ENCODE data around the gene KRTAP9-6. TPM values are rescaled to one million over a fixed set of nuclear protein-coding genes. Genes with fewer than 3 reads are reported as not detected.

Gene KRTAP9-6
- total RNA-seq: not detected in 2 replicates

GRCh38 chr17:41265078-41265477 is at the start of gene KRTAP9-6:
KRTAP9-6 (plus strand) TSS chr17:41265378; CDS start chr17:41265378, 0 bp downstream.

GRCh38 chr17:41226598-41227095 is 38.5 kb upstream of the KRTAP9-6 start, which contains the start of gene KRTAP9-2:
KRTAP9-2 (plus strand) TSS chr17:41226648; CDS start chr17:41226655, 7 bp downstream.

GRCh38 chr17:41232399-41233105 is 32.6 kb upstream of the KRTAP9-6 start, which contains the start of gene KRTAP9-3:
KRTAP9-3 (plus strand) TSS chr17:41232449; CDS start chr17:41232502, 53 bp downstream.

GRCh38 chr17:41237949-41238437 is 27.2 kb upstream of the KRTAP9-6 start, which contains the start of gene KRTAP9-8:
KRTAP9-8 (plus strand) TSS chr17:41237999; CDS start chr17:41238052, 53 bp downstream.

GRCh38 chr17:41249637-41250240 is 15.4 kb upstream of the KRTAP9-6 start, which contains the start of gene KRTAP9-4:
KRTAP9-4 (plus strand) TSS chr17:41249687; CDS start chr17:41249721, 34 bp downstream.

GRCh38 chr17:41255381-41256290 is 9.5 kb upstream of the KRTAP9-6 start, which contains the start of gene KRTAP9-9:
KRTAP9-9 (plus strand) TSS chr17:41255384.

GRCh38 chr17:41275648-41276190 is 10.5 kb downstream of the KRTAP9-6 start, which contains the start of gene KRTAP9-7:
KRTAP9-7 (plus strand) TSS chr17:41275698; CDS start chr17:41275698, 0 bp downstream.

GRCh38 chr17:41301916-41302901 is 37.0 kb downstream of the KRTAP9-6 start, which contains the start of gene KRTAP29-1:
KRTAP29-1 (minus strand) TSS chr17:41302851; CDS start chr17:41302851, 0 bp downstream.

GRCh38 chr17:41308918-41309359 is 43.8 kb downstream of the KRTAP9-6 start, which contains the start of gene KRTAP16-1:
KRTAP16-1 (minus strand) TSS chr17:41309309; CDS start chr17:41309253, 56 bp downstream.

GRCh38 chr17:41315204-41315794 is 50.1 kb downstream of the KRTAP9-6 start, which contains the start of gene KRTAP17-1:
KRTAP17-1 (minus strand) TSS chr17:41315710; CDS start chr17:41315650, 60 bp downstream.

Other genes with a start within 250 kb of the KRTAP9-6 start
- gene KRTAP1-5, start 238.2 kb upstream of the KRTAP9-6 start, total RNA-seq: not detected in 2 replicates
- gene KRTAP1-4, start 235.2 kb upstream of the KRTAP9-6 start, total RNA-seq: not detected in 2 replicates
- gene KRTAP1-3, start 230.5 kb upstream of the KRTAP9-6 start, total RNA-seq: not detected in 2 replicates
- gene KRTAP1-1, start 223.9 kb upstream of the KRTAP9-6 start, total RNA-seq: not detected in 2 replicates
- not detected in 2 replicates for gene KRTAP2-1, start 218.1 kb upstream of the KRTAP9-6 start, total RNA-seq
- not detected in 2 replicates for gene KRTAP2-2, start 210.1 kb upstream of the KRTAP9-6 start, total RNA-seq
- gene KRTAP2-3, start 205.3 kb upstream of the KRTAP9-6 start, total RNA-seq: 0.21 and 0.84 TPM in 2 replicates
- not detected in 2 replicates for gene KRTAP2-4, start 199.5 kb upstream of the KRTAP9-6 start, total RNA-seq
- not detected in 2 replicates for gene KRTAP4-7, start 181.2 kb upstream of the KRTAP9-6 start, total RNA-seq
- not detected in 2 replicates for gene KRTAP4-8, start 167.2 kb upstream of the KRTAP9-6 start, total RNA-seq
- not detected in 2 replicates for gene KRTAP4-16, start 163.2 kb upstream of the KRTAP9-6 start, total RNA-seq
- not detected in 2 replicates for gene KRTAP4-9, start 160.0 kb upstream of the KRTAP9-6 start, total RNA-seq
- not detected in 2 replicates for gene KRTAP4-11, start 147.0 kb upstream of the KRTAP9-6 start, total RNA-seq
- not detected in 2 replicates for gene KRTAP4-12, start 141.2 kb upstream of the KRTAP9-6 start, total RNA-seq
- gene KRTAP4-6, start 124.8 kb upstream of the KRTAP9-6 start, total RNA-seq: not detected in 2 replicates
- gene KRTAP4-5, start 115.6 kb upstream of the KRTAP9-6 start, total RNA-seq: not detected in 2 replicates
- gene KRTAP4-4, start 104.6 kb upstream of the KRTAP9-6 start, total RNA-seq: not detected in 2 replicates
- gene KRTAP4-3, start 97.2 kb upstream of the KRTAP9-6 start, total RNA-seq: not detected in 2 replicates
- gene KRTAP4-2, start 87.2 kb upstream of the KRTAP9-6 start, total RNA-seq: not detected in 2 replicates
- gene KRTAP4-1, start 80.5 kb upstream of the KRTAP9-6 start, total RNA-seq: not detected in 2 replicates
- not detected in 2 replicates for gene KRTAP9-1, start 75.5 kb upstream of the KRTAP9-6 start, total RNA-seq
- not detected in 2 replicates for gene KRTAP9-2, start 38.7 kb upstream of the KRTAP9-6 start, total RNA-seq
- gene KRTAP9-3, start 32.9 kb upstream of the KRTAP9-6 start, total RNA-seq: not detected in 2 replicates
- gene KRTAP9-8, start 27.4 kb upstream of the KRTAP9-6 start, total RNA-seq: not detected in 2 replicates
- not detected in 2 replicates for gene KRTAP9-4, start 15.7 kb upstream of the KRTAP9-6 start, total RNA-seq
- not detected in 2 replicates for gene KRTAP9-9, start 10.0 kb upstream of the KRTAP9-6 start, total RNA-seq
- gene KRTAP9-7, start 10.3 kb downstream of the KRTAP9-6 start, total RNA-seq: not detected in 2 replicates
- gene KRTAP29-1, start 37.5 kb downstream of the KRTAP9-6 start, total RNA-seq: not detected in 2 replicates
- not detected in 2 replicates for gene KRTAP16-1, start 43.9 kb downstream of the KRTAP9-6 start, total RNA-seq
- not detected in 2 replicates for gene KRTAP17-1, start 50.3 kb downstream of the KRTAP9-6 start, total RNA-seq
- gene KRT33A, start 85.5 kb downstream of the KRTAP9-6 start, total RNA-seq: 0.35 TPM in 1 of 2 replicates, not detected in the other
- not detected in 2 replicates for gene KRT33B, start 104.4 kb downstream of the KRTAP9-6 start, total RNA-seq
- gene KRT34, start 116.9 kb downstream of the KRTAP9-6 start, total RNA-seq: 0.35 TPM in 1 of 2 replicates, not detected in the other
- 0.05 and 0.28 TPM in 2 replicates for gene KRT31, start 132.2 kb downstream of the KRTAP9-6 start, total RNA-seq
- not detected in 2 replicates for gene KRT37, start 159.2 kb downstream of the KRTAP9-6 start, total RNA-seq
- not detected in 2 replicates for gene KRT38, start 175.6 kb downstream of the KRTAP9-6 start, total RNA-seq
- 0.21 TPM in 1 of 2 replicates, not detected in the other for gene KRT32, start 202.0 kb downstream of the KRTAP9-6 start, total RNA-seq
- not detected in 2 replicates for gene KRT35, start 215.8 kb downstream of the KRTAP9-6 start, total RNA-seq
- gene KRT36, start 224.5 kb downstream of the KRTAP9-6 start, total RNA-seq: not detected in 2 replicates
- 591 and 752 TPM in 2 replicates for gene KRT13, start 240.2 kb downstream of the KRTAP9-6 start, total RNA-seq